GM12864 (cell line): Measurements from ENCODE around the gene ASB1.

Source experiments
- DNase-seq: peaks from one replicate; pipeline ENCODE4 v3.0.0-alpha.2; 2011; ENCODE audit warnings: low read depth
- H3K4me3 ChIP-seq: 2 replicates; pipeline ENCODE4 v1.5.1; 2011; ENCODE audit warnings: mild to moderate bottlenecking, low read depth, low read length, control low read depth
- CTCF ChIP-seq: IDR thresholded peaks from 2 replicates; pipeline ENCODE4 v1.5.1; 2011; ENCODE audit warnings: low read depth, mild to moderate bottlenecking, moderate library complexity, low read length, control low read depth, inconsistent platforms; ENCODE audit errors: missing control alignments

The ASB1 gene

DNA sequence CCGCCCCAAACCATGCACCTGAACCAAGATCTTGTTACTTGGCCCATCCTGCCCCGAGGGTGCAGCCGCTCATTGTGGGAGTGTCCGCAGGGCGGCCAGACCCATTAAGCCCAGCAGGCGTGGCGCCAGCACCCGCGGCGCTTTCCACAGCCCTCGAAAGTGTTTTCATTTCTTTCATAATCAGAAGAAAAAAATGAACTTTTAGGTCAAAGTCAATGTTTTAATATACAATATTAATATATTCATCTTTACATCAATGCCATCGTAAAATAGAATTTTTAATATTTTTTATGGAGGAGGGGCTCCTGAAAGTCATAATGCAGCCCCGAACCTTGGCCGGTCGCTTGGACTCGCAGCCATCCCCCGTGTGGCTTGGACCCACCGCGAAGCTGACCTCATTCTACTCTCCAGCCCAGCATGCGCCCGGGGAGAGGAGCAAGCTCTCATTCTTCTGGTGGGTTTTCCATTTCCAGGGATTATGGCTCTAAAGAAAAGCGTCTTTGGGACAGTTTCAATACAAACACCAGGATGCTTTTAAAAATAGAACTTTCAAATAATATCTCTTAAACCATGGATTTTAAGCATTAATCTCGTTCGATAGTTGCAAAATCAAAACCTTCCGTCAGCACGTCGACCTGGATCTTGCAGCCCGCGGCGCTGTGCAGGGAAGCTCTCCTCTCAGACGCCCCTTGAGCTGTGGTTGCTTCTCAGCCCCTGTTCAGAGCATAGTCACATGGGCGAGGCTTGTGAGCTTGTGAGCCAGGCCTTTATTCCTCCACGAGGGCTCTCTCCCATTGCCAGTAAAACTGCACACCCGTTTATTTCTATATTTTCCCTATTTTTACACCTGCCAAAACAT lies 17.2 kb upstream of the ASB1 start:
- DNase-seq: no peak
- no peak for TF ChIP-seq CTCF
- H3K4me3 ChIP-seq: no peak overlapping the region

DNA sequence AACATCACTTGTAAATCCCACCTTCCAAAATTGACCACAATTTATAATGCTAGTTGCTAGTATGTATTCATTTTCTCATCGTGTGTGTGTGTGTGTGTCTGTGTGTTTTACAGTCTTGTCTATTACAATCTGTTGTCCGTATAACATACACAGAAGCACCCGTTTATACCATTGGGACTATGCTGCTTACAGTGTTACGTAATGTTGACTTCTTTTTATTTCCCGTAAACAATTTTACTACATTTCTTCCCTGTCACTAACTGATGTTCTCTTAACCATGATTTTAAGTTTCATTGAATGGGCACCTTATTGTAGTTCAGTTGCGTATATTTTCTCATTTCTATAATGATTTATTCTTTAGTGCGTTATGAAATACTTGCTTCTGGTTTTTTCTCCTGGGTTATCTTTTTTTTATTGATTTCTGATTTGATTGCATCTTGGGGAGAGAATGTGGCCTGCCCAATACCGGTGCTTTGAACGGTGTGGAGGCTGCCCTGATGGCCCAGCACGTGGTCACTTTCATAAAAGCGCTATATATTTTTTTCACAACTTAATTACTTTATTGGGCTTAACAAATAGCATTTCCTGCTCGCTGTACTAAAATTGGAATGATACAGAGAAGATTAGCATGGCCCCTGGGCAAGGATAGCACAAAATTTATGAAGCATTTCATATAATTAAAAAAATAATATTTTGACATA lies 14.5 kb upstream of the ASB1 start:
- no peak for TF ChIP-seq CTCF
- DNase-seq: no peak
- H3K4me3 ChIP-seq: no peak overlapping the region

DNA sequence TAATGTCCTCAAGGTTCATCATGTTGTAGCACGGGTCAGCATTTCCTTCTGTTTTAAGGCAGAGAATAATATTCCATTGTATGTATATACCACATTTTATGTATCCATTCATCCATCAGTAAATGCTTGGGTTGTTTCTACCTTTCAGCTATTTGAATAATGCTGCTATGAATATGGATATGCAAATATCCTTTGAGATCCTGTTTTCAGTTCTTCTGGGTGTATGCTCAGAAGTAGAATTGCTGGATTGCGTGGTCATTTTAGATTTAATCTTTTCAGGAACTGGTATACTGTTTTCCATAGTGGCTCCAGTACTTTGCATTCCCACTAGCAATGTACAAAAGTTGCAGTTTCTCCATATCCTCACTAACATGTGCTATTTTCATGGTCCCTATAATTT lies 13.4 kb upstream of the ASB1 start:
- TF ChIP-seq CTCF: no peak
- DNase-seq: no peak
- no peak overlapping the region for H3K4me3 ChIP-seq

DNA sequence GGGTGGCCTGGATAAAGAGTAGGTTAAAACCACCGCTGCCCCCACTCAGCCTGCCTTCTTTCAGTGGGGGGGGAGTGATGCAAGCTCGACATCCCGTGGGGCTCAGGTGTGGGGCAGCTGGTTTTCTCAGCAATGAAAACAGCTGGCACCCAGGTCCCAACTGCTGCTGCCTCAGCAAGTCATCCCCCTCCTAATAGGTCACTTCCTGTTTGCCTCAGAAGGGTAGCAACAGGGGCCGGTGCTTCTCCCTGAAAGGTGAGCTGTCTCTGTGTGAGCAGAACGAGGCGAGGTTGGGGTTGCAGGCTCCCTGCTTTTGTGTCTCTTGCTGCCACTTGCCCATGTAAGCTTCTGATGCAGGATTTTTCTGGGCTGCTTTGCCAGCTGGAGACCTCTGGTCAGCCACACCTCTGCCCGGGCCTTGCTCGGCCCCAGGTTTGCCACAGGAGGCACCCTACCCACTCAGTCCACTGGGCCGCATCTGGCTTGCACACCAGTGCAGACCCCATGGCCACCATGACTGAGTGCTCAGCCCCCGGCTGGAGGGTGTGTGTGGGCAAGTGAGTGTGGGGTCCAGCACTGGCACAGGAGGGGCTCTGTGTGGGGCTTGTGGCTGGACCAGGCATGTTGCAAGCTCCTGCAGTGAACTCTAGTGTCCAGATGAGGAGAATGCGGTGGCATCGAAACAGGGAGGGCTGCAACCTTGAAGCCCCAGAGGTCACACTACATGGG lies 11.5 kb upstream of the ASB1 start:
- no peak for DNase-seq
- no peak overlapping the region for H3K4me3 ChIP-seq
- no peak for TF ChIP-seq CTCF

DNA sequence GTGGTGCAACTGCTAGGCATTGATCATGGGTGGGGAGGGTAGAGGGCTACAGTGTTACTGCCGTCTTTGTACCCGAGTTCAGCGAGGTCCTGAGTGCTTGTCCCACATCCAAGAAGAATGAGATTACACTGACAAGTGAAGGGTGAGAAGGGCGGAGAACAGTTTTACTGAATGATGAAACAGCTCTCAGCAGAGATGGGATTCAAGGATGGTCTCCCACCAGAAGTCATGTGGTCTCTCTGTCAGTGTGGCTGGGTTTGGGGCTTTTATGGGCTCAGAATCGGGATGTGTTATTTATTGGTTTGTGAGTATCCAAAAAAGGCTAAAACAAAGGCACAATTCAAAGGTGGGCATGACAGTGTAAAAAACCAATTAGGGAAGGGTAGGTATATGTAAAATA lies 10.8 kb upstream of the ASB1 start:
- no peak for TF ChIP-seq CTCF

GRCh38 chr2:238418196-238418998 lies 8.3 kb upstream of the ASB1 start:
- TF ChIP-seq CTCF: no peak
- no peak overlapping the region for H3K4me3 ChIP-seq
- no peak for DNase-seq

More for the DNA sequence above, 10.8 kb upstream of the ASB1 start:
- DNase-seq: no peak
- no peak overlapping the region for H3K4me3 ChIP-seq
